ENCODE data around the gene CDKAL1.

DNA sequence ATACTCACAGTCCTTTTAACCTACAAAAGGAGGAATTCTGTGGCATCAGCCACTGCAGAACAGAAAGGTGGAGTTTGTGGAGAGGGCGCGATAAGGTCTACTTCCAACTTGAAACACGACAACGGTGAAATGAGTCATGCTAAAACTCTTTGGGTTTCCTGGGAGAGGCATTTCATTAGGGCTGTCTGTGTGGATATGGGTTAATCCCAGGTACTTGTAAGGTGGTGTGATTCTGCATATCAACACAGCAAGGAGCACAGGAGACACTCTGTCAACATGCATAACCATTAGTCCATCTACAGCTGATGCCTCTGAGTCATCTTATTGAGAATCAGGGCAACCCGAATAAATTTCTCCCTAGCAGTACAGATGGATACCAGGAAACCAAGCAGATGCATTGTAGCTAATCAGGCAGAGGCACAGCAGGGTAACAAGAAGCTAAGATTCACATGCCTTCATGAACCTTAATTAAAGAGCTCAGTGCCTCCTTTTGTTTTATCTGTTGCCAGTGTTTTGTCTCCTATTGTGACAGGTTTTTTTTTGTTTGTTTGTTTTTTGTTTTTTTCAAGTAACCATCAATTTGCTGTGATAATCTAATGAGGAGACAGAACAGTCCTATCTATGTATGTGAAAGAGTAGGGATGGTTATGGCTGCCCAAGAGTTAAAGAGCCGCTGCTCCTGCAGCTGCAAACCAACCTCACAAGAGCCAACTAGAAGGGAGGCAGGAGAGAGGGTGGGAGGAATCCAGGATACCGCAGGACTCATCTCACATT, 743.5 kb downstream of the CDKAL1 start:
- TF ChIP-seq, protein P1, sequence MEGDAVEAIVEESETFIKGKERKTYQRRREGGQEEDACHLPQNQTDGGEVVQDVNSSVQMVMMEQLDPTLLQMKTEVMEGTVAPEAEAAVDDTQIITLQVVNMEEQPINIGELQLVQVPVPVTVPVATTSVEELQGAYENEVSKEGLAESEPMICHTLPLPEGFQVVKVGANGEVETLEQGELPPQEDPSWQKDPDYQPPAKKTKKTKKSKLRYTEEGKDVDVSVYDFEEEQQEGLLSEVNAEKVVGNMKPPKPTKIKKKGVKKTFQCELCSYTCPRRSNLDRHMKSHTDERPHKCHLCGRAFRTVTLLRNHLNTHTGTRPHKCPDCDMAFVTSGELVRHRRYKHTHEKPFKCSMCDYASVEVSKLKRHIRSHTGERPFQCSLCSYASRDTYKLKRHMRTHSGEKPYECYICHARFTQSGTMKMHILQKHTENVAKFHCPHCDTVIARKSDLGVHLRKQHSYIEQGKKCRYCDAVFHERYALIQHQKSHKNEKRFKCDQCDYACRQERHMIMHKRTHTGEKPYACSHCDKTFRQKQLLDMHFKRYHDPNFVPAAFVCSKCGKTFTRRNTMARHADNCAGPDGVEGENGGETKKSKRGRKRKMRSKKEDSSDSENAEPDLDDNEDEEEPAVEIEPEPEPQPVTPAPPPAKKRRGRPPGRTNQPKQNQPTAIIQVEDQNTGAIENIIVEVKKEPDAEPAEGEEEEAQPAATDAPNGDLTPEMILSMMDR (IDR thresholded peaks at IDR 0.05) = no peak
- no peak for TF ChIP-seq POLR2A (IDR thresholded peaks at IDR 0.05)
- no peak for TF ChIP-seq POLR2AphosphoS5 (IDR thresholded peaks at IDR 0.05)
